Fibroblast of the aortic adventitia (primary cell): ENCODE results near the gene USP34. TPM values are rescaled to one million over a fixed set of nuclear protein-coding genes. Genes with fewer than 3 reads are reported as not detected.
A peak's percentile ranks its signal among the peaks of the same experiment; 100 is the strongest.
"Not testable (repeated sequence)": the region's sequence is repeated elsewhere in the genome, so short reads cannot be mapped to it uniquely, and the experiment has no call there.

Source experiments
- DNase-seq: peaks from one replicate; pipeline ENCODE4 v3.0.0-alpha.2; 2010; ENCODE audit warnings: low read depth
- H3K4me3 ChIP-seq: 2 replicates; pipeline ENCODE4 v1.5.1; 2011; ENCODE audit warnings: low read depth, mild to moderate bottlenecking, control low read depth, low read length, moderate library complexity
- CTCF ChIP-seq: IDR thresholded peaks from 2 replicates; pipeline ENCODE4 v1.5.1; 2011; ENCODE audit warnings: mild to moderate bottlenecking, low read length, control low read depth, inconsistent platforms; ENCODE audit not compliant: insufficient read depth
- total RNA-seq: library from RNA; depleted of rRNA; stranded (reverse); fragments of >200 nt; gene quantifications from 2 replicates; pipeline ENCODE4 v1.2.3, GENCODE V29; 2012; ENCODE audit warnings: low replicate concordance

Gene USP34
- total RNA-seq, 1 donor: 130 TPM

GRCh38 chr2:61493523-61493942 lies 22.6 kb upstream of the USP34 start:
- DNase-seq: peak; percentile 23
- no peak for TF ChIP-seq CTCF
- no peak overlapping the region for H3K4me3 ChIP-seq

GRCh38 chr2:61492476-61492875 lies 21.6 kb upstream of the USP34 start:
- no peak overlapping the region for H3K4me3 ChIP-seq
- no peak for DNase-seq

GRCh38 chr2:61485281-61485680 lies 14.4 kb upstream of the USP34 start:
- no peak for TF ChIP-seq CTCF
- DNase-seq: no peak
- no peak overlapping the region for H3K4me3 ChIP-seq

More at GRCh38 chr2:61492476-61492875, 21.6 kb upstream of the USP34 start:
- TF ChIP-seq CTCF: no peak

GRCh38 chr2:61478086-61478485 lies 7.2 kb upstream of the USP34 start:
- H3K4me3 ChIP-seq: no peak overlapping the region
- no peak for TF ChIP-seq CTCF
- DNase-seq: no peak

GRCh38 chr2:61476929-61477589 lies 6.2 kb upstream of the USP34 start:
- DNase-seq, H3K4me3 ChIP-seq: not testable (repeated sequence)

GRCh38 chr2:61471905-61472805 lies 1.3 kb upstream of the USP34 start:
- TF ChIP-seq CTCF: no peak
- DNase-seq: peak; percentile 26
- H3K4me3 ChIP-seq: peak overlapping the region; percentile 86
